ENCODE measurements around the gene ITM2B.
A peak's percentile ranks its signal among the peaks of the same experiment; 100 is the strongest.

The ITM2B gene

GRCh38 chr13:48260970-48261369, 28.0 kb downstream of the ITM2B start:
- DNase-seq, result no peak

DNA sequence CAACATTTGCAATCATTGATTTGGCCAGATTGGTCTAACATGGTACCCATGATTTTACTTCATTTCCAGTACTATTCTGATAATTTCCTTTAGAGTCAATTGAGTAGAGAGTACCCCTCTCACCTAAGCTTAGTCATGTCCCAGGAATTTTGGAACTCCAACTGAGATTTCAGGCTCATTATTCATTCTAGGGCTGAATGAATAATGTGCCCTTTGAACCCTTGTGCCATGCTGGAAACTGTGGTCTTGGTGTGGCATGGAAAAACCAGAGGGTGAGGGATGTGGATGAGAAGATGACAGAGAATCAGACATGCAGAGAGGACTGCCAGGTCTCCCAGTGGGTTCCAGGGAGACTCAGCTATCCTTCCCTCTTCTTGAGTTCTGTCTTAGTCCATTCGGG, 30.2 kb downstream of the ITM2B start:
- no peak for DNase-seq

- peak in 2 of 4 experiments; percentile 47 to 51 for DNase-seq
These were observed 31.1 kb downstream of the ITM2B start for GRCh38 chr13:48264058-48264457.

GRCh38 chr13:48265217-48265815, 32.3 kb downstream of the ITM2B start:
- DNase-seq, result peak; percentile 44 to 69 (median 60)

DNA sequence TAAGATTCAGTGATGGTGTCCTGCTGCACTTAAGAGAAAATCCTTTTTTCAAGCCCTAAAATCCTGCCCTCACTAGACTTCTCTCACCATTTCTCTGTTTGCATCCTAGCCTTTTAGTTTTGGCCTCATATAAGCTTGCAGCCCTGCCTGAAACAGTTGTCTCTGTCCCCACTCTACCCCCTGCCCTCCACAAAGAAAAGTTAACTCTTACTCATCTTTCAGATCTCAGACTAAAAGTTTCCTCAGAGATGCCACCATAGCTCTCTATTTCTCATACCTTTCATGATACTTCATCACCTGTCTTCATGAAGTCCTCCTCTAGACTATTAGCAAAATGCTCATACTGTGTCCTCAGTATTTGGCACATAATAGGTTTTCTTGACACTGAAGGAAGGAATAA, 33.1 kb downstream of the ITM2B start:
- DNase-seq, result no peak

DNA sequence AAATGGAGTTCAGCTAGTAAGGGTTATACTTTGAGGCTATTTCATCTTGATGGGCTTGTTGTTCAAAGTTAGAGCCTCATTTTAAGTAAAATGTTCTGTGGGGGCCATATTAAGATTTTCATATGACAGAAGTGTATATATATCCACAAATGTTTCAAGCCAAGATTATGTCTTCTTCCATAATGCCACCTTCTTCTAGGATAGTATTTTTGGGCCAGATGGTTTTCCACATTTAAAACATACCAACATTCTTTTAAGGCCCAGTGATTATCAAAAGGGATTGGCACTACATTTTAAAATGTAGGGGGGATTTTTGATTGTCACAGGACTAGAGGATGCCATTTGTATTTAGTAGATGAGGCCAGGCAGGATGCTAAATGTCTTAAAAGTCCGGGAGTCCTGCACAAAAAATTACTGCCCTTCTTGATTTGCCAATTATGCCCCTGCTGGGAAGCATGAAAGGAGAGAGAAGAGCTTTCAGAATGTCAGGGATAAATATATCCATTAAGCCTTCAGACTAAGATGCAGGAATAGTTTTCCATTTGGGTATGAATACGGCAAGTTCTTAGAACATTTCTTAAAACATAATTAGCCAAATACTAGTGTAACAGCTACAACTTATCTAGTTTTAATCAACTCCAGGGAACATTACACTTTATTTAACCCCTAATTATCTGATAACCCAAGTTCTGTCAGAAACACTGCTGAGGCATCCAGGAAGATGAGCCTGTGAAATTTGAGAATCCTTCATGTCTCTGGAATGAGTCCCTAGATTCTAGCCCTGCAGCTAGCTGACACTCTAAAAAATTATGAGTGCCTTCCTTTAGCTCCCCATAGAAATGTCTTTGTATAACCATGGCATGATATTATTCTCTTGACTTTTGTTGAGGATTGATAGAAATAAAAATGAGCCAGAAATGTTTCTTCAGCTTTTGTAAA, 34.0 kb downstream of the ITM2B start:
- no peak for DNase-seq

DNA sequence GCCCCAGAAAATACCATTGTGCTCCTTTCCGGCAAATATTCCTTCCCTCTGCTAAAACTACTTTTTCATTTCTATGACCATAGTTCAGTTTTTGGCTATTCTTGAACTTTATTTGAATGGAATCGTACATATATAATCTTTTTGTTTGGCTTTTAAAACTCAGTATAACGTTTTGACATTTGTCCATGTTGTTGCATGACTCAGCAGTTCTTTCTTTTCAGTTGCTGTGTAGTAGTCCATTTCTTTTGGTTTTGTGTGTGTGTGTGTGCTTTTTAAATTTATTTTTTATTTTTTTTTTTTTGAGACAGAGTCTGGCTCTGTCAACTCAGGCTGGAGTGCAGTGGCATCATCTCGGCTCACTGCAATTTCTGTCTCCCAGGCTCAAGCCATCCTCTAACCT, 35.0 kb downstream of the ITM2B start:
- no peak for DNase-seq

DNA sequence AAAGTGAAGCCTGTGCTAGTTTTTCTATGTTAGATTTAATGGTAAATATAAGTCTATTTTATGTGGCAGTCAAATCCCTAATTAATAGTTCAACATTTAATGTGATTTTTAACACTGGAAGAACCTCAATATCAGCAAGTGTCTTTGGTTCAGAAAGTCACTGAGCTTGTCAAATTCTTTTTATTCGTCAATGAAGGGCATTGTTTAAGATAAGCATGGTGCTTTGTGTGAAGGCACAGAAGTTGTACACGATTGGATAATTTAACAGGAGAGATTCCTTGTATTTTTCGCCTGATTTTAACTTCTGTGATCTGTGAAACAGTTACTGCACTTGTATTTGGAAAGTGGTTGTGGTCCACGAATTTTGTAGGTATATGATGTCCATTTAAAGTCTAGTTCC, 40.3 kb downstream of the ITM2B start:
- DNase-seq, result no peak

DNA sequence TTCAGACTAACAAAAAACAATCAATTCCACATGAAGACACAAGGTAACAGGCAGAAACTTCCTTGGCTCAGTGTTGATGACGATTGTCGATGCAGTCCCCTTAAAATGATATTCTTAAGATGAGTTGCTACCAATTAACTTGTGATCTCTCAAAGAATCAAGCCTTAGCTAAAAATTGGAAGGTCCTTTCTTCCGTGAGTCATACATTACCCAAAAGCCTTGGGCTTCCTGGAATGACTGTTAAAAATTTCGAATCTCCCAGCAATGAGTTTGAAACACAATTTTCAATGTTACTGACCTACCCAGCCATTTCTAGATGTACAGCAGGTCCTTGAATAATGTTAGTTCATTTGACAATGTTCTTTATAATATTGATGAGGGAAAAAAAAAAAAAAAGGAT, 42.5 kb downstream of the ITM2B start:
- no peak for DNase-seq

GRCh38 chr13:48278806-48279205, 45.8 kb downstream of the ITM2B start:
- DNase-seq, result no peak

GRCh38 chr13:48281556-48281955, 48.5 kb downstream of the ITM2B start:
- DNase-seq, result no peak

DNA sequence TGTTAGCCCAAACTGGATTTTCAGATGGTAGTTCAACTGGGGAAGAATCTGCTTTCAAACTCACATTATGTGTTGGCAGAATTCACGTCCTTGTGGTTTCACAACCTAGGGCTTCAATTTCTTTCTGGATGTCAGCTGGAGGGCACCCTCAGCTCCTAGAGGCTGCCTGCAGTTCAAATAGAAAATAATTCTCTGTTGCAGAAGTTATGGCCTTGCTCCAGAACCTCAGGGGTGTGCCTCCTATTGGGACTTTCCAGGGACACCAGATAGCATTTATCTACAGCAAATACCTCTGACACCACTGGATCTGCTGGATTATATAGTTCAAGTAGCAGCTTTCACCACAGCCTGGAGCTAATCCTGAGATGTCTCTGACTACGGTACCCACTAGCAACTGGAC, 58.7 kb downstream of the ITM2B start:
- no peak for DNase-seq

GRCh38 chr13:48292650-48293049, 59.6 kb downstream of the ITM2B start:
- no peak for DNase-seq

DNA sequence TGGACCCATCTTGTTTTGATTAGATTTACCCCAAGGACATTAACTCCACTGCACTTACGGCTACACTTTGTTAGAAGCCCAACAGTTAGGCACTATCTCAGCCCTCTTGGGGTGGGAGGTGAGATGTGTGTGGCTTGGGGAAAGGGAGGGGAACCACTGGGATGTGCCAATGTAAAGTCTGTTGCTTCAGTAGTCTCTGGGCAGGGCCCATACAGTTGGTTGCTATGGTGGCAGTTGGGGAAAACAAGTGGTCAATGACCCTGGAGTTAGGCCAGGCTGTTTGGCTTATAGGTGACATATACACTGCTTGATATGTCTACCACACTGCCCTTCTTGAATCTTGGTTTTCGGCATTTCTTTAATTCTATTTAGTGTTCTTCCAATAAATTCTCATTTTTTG, 61.6 kb downstream of the ITM2B start:
- no peak for DNase-seq

DNA sequence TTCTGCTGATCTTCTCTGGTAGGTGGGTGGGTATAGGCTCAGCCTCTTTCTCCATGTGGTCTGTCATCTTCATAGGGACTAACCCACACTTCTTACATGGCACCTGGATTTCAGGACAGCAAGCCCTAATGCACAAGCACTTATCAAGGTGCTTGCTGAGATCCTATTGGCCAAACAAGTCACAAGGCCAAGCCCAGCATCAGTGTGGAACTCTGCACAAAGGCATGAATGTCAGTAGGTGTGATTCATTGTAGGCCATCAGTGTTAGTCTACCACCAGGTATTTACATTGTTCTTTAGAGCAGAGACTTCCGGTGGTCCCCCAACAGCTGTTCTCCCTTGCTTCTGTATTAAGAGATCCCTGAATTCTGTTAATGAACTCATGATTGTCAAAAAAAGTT, 62.3 kb downstream of the ITM2B start:
- no peak for DNase-seq

GRCh38 chr13:48296528-48296927, 63.5 kb downstream of the ITM2B start:
- DNase-seq, result no peak

- no peak for DNase-seq
These were observed 64.3 kb downstream of the ITM2B start for GRCh38 chr13:48297131-48297786.

DNA sequence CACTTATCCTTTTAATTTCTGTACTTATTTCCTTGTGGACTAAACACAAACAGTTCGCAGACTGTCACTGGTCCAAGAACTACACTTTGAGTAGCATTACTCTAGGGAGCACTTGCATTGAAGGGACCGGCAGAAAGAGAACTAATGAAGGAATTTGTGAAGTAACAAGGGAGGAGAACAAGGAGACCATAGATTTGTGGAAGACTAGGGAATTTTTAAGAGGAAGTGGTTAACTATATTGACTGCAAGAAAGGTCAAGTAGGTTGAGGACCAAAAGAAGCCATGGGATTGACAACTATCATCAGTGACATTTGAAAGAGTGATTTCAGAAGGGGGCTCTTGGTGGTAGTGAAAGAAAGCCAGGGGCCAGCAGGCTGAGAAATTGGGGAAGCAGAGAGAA, 66.6 kb downstream of the ITM2B start:
- DNase-seq, result peak in 3 of 4 experiments; percentile 3 to 36 (median 26)

DNA sequence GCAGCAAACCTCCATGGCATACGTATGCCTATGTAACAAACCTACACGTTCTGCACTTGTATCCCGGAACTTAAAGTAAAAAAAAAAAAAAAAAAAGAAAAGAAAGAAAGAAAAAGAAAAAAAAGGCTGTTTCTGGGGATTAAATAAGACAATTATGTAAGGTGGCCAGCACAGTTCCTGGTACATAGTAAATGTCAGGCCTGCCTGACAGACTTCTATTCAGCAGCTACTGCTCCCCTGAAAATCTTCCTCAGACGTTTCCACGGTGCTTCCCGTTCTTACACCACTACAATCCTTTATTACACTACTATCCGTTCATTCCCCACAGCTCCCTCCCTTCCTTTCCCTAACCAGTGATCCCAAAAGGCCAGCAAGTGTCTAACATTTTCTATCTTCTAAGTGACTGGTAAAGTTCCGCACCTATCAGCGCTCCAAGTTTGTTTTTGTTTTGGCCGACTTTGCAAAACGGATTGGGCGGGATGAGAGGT, 69.9 kb downstream of the ITM2B start:
- peak in 2 of 4 experiments; percentile 48 to 55 for DNase-seq

- DNase-seq, result peak; percentile 98 to 99 (median 98)
These were observed 70.5 kb downstream of the ITM2B start, which contains the start of gene RB1 for GRCh38 chr13:48303359-48304142. Gene RB1, plus strand, starts transcription at chr13:48303751. Its CDS starts 162 bp downstream, at chr13:48303913.

DNA sequence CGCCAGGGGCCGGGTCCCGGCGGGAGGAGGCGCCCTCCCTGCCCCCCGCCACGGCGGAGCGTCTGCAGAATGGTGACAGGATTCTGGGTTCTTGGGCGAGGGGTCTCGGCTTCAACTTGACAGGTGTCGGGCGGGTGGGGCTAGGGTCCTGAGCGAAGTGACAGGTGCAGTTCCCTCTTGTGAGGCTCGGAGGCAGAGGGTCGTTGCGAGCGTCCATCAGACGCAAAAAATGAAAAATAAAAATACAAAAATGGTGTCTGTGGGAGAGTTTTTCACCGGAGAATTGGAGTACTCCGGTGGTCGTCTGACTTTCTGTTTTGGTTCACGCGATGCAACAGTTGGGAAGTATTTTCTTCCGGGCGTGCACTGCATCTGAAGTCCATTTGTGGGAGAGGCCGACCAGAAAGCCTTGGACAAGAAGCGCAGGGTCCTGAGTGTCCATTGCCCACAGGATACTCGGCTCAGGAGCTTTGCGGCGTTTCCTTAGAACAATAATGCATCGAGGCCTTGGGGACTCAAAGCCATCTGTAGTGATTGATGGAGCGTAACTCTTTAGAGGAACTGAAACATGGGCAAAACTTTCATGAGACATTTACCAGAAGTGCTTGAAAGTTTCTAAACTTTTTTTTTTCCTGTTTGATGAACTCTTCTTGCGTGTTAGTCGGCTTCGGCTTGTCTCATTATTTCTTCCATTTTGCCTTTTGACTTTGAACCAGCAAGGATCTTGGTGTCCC, 71.3 kb downstream of the ITM2B start:
- DNase-seq, result peak; percentile 60 to 77 (median 71)

DNA sequence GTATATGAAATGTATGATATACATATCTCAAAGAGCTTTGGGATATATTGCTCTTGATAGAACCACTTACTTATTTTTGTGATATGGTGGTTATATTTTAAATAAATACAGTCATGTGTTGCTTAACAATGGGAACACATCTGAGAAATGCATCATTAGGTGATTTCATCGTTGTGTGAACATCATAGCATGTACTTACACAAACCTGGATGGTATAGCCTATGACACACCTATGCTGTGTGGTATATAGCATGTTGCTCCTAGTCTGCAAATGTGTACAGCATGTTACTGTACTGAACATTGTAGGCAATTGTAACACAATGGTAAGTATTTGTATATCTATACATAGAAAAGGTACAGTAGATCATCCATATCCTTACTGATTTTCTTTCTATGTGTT, 78.2 kb downstream of the ITM2B start:
- DNase-seq, result no peak

Measured in suppressor macrophage (primary cell).